Liver (tissue), 9 donors: ENCODE measurements around the gene MKNK2. TPM values are rescaled to one million over a fixed set of nuclear protein-coding genes. Genes with fewer than 3 reads are reported as not detected.
A peak's percentile ranks its signal among the peaks of the same experiment; 100 is the strongest.

ENCODE experiments used
- DNase-seq: peaks from one replicate; pipeline ENCODE4 v3.0.0-alpha.2; 2017; ENCODE audit warnings: low spot score
- H3K27ac ChIP-seq, 2 donors: one replicate each; pipeline ENCODE4 v1.7.0; 2013; ENCODE audit warnings: inconsistent platforms in 2 of 2, low read length in 2 of 2, control low read depth in 1 of 2, low read depth in 1 of 2, mild to moderate bottlenecking in 1 of 2
- H3K27me3 ChIP-seq, 4 donors: one replicate each; pipeline versions ENCODE4 v1.6.1 to v1.7.0; 2013; ENCODE audit warnings: low read length in 3 of 4, inconsistent platforms in 1 of 4, mild to moderate bottlenecking in 1 of 4, moderate library complexity in 1 of 4; ENCODE audit not compliant: control insufficient read depth in 4 of 4, insufficient read depth in 4 of 4
- H3K36me3 ChIP-seq, 4 donors: one replicate each; pipeline versions ENCODE4 v1.6.1 to v1.7.0; 2013; ENCODE audit warnings: low read length in 3 of 4, mild to moderate bottlenecking in 3 of 4, low read depth in 1 of 4, moderate library complexity in 1 of 4; ENCODE audit not compliant: control insufficient read depth in 4 of 4, insufficient read depth in 3 of 4
- H3K4me1 ChIP-seq, 4 donors: one replicate each; pipeline versions ENCODE4 v1.6.1 to v1.7.0; 2013; ENCODE audit warnings: low read length in 3 of 4, mild to moderate bottlenecking in 3 of 4, moderate library complexity in 1 of 4; ENCODE audit not compliant: control insufficient read depth in 4 of 4, insufficient read depth in 4 of 4
- H3K4me3 ChIP-seq, 3 donors: one replicate each; pipeline versions ENCODE4 v1.6.1 to v1.7.0; 2013; ENCODE audit warnings: low read length in 3 of 3, control low read depth in 1 of 3, low read depth in 1 of 3, mild to moderate bottlenecking in 1 of 3
- H3K9ac ChIP-seq, 2 donors: one replicate each; pipeline ENCODE4 v1.7.0; 2013; ENCODE audit warnings: low read length in 2 of 2, mild to moderate bottlenecking in 2 of 2, moderate library complexity in 2 of 2, control low read depth in 1 of 2, low read depth in 1 of 2
- H3K9me3 ChIP-seq, 4 donors: one replicate each; pipeline versions ENCODE4 v1.6.1 to v1.7.0; 2013; ENCODE audit warnings: low read length in 3 of 4; ENCODE audit not compliant: control insufficient read depth in 4 of 4
- EGR1 ChIP-seq, 2 donors: IDR thresholded peaks; 2 replicates each; pipeline ENCODE4 v1.6.1; 2016 to 2018; ENCODE audit warnings: antibody characterized with exemption in 2 of 2, low read depth in 2 of 2
- FOXA1 ChIP-seq: IDR thresholded peaks from 2 replicates; pipeline ENCODE4 v1.6.1; 2016; ENCODE audit warnings: antibody characterized with exemption
- FOXA2 ChIP-seq: IDR thresholded peaks from 2 replicates; pipeline ENCODE4 v1.6.1; 2016; ENCODE audit warnings: antibody characterized with exemption
- GABPA ChIP-seq, 2 donors: IDR thresholded peaks in 1 of 2; conservative IDR thresholded peaks in 1 of 2; 2 replicates each; pipeline ENCODE4 v1.6.1; 2016; ENCODE audit warnings: antibody characterized with exemption in 2 of 2, mild to moderate bottlenecking in 1 of 2, moderate library complexity in 1 of 2
- HNF4A ChIP-seq, 2 donors: conservative IDR thresholded peaks; 2 replicates each; pipeline ENCODE4 v1.6.1; 2016; ENCODE audit warnings: antibody characterized with exemption in 2 of 2, mild to moderate bottlenecking in 2 of 2
- HNF4G ChIP-seq: IDR thresholded peaks from 2 replicates; pipeline ENCODE4 v1.6.1; 2016; ENCODE audit warnings: antibody characterized with exemption
- JUND ChIP-seq, 2 donors: IDR thresholded peaks; 2 replicates each; pipeline ENCODE4 v1.6.1; 2016; ENCODE audit warnings: antibody characterized with exemption in 2 of 2
- NR2F2 ChIP-seq: IDR thresholded peaks from 2 replicates; pipeline ENCODE4 v1.6.1; 2016; ENCODE audit warnings: antibody characterized with exemption
- RAD21 ChIP-seq, 2 donors: IDR thresholded peaks; 2 replicates each; pipeline ENCODE4 v1.6.1; 2016; ENCODE audit warnings: antibody characterized with exemption in 2 of 2, mild to moderate bottlenecking in 2 of 2
- RXRA ChIP-seq, 2 donors: IDR thresholded peaks; 2 replicates each; pipeline ENCODE4 v1.6.1; 2017 to 2018; ENCODE audit warnings: antibody characterized with exemption in 2 of 2, mild to moderate bottlenecking in 1 of 2
- SP1 ChIP-seq: IDR thresholded peaks from 2 replicates; pipeline ENCODE4 v1.6.1; 2018; ENCODE audit warnings: antibody characterized with exemption, mild to moderate bottlenecking
- TAF1 ChIP-seq: conservative IDR thresholded peaks from 2 replicates; pipeline ENCODE4 v1.6.1; 2016; ENCODE audit warnings: antibody characterized with exemption, mild to moderate bottlenecking
- YY1 ChIP-seq: IDR thresholded peaks from 2 replicates; pipeline ENCODE4 v1.6.1; 2016; ENCODE audit warnings: antibody characterized with exemption, mild to moderate bottlenecking
- WGBS: extraction: QIAGEN DNeasy Blood & Tissue Kit; methylation state at CpG from one replicate; pipeline ENCODE4 v1.1.7; 2013; 5-methylcytosine and 5-hydroxymethylcytosine counted together
- polyA plus RNA-seq, 2 donors: library from polyadenylated mRNA; stranded (reverse) in 1 of 2; unstranded in 1 of 2; fragments of 200-250 nt in 1 of 2; fragments of >200 nt in 1 of 2; fragmentation: Nextera tagmentation in 1 of 2; extraction: Ambion mirVana in 1 of 2; gene quantifications; one replicate each; pipeline versions ENCODE4 v1.2.1 to v1.2.3, GENCODE V29; 2013 to 2015
- total RNA-seq, 2 donors: library from RNA; depleted of rRNA; stranded (reverse); fragments of >200 nt; gene quantifications; one replicate each; pipeline ENCODE4 v1.2.3, GENCODE V29; 2014
- TF ChIP-seq, protein P1 (sequence below): IDR thresholded peaks from 2 replicates; pipeline ENCODE4 v1.6.1; 2016; ENCODE audit warnings: antibody characterized with exemption
- TF ChIP-seq, protein P2 (sequence below): IDR thresholded peaks from 2 replicates; pipeline ENCODE4 v1.6.1; 2016; ENCODE audit warnings: antibody characterized with exemption
- TF ChIP-seq, protein P3 (sequence below): fragments of 150-350 bp; IDR thresholded peaks from 2 replicates; pipeline ENCODE4 v1.5.1; 2017; ENCODE audit warnings: improper control_type of control experiment, low read depth, low read length; ENCODE audit not compliant: missing input control
- TF ChIP-seq, protein P4 (sequence below): IDR thresholded peaks from 2 replicates; pipeline ENCODE4 v1.6.1; 2016; ENCODE audit warnings: antibody characterized with exemption, mild to moderate bottlenecking
- TF ChIP-seq, protein P5 (sequence below): IDR thresholded peaks from 2 replicates; pipeline ENCODE4 v1.6.1; 2016; ENCODE audit warnings: antibody characterized with exemption
- donor health status: healthy.
- donor health status: healthy.
- donor health status: healthy.
- donor health status: healthy.
- donor health status: healthy.

Gene MKNK2
- total and polyA plus RNA-seq, 4 donors, result 24.7 to 105 (median 46.4) TPM

DNA sequence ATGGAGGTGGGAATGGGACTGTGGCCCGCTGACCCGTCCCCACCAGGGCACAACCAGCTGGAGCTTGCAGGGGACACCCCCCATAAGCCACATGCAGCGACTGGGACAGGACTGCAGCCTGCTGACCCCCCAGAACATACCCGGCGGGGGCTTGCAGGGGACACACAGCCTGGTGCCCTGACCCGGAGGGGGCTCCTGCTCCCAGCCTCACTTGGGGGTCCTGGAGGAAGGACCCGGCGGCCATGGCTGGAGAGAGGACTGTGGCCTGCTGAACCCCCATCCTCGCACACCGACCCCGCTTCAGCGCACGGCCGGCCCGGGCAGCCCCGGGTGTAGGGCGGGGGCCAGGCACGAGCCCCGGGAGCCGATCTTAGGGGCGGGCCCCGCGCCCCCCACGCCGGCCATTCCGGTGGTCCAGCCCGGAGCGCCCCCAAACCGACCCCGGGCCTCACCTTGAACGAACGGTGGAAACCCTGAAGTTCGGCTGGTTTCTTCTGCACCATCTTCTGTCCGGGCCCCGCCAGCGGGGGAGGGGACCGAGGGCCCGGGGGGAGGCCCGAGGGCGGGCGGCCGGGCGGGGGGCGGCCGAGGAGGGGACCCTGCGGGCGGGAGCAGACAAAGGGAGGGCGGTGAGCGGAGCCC, 574 bp downstream of the MKNK2 start:
- no peak for DNase-seq
- peaks cover 40 to 69% (median 55%) of the 10 kb centered on the region in 4 donors for H3K4me1 ChIP-seq
- H3K27me3 ChIP-seq, result no peaks in the 10 kb centered on the region
- H3K9ac ChIP-seq, result peak overlapping the region; percentile 67 to 99
- H3K27ac ChIP-seq, result peak overlapping the region; percentile 95 to 99
- H3K4me3 ChIP-seq, result peak overlapping the region; percentile 81 to 91 (median 84)
- peaks cover 0 to 5% (median under 1%) of the 10 kb centered on the region in 4 donors for H3K36me3 ChIP-seq
- TF ChIP-seq, protein P1, sequence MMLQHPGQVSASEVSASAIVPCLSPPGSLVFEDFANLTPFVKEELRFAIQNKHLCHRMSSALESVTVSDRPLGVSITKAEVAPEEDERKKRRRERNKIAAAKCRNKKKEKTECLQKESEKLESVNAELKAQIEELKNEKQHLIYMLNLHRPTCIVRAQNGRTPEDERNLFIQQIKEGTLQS, result no peak
- TF ChIP-seq, protein P2, sequence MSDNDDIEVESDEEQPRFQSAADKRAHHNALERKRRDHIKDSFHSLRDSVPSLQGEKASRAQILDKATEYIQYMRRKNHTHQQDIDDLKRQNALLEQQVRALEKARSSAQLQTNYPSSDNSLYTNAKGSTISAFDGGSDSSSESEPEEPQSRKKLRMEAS, result no peak
- no peak for TF ChIP-seq SP1
- no peak for TF ChIP-seq EGR1 (IDR thresholded peaks at IDR 0.05; ENCODE audit: low read depth in 2 of 2)
- peak; percentile 3 for TF ChIP-seq TAF1
- TF ChIP-seq, protein P3, sequence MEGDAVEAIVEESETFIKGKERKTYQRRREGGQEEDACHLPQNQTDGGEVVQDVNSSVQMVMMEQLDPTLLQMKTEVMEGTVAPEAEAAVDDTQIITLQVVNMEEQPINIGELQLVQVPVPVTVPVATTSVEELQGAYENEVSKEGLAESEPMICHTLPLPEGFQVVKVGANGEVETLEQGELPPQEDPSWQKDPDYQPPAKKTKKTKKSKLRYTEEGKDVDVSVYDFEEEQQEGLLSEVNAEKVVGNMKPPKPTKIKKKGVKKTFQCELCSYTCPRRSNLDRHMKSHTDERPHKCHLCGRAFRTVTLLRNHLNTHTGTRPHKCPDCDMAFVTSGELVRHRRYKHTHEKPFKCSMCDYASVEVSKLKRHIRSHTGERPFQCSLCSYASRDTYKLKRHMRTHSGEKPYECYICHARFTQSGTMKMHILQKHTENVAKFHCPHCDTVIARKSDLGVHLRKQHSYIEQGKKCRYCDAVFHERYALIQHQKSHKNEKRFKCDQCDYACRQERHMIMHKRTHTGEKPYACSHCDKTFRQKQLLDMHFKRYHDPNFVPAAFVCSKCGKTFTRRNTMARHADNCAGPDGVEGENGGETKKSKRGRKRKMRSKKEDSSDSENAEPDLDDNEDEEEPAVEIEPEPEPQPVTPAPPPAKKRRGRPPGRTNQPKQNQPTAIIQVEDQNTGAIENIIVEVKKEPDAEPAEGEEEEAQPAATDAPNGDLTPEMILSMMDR, result no peak
- no peak for TF ChIP-seq HNF4G
- WGBS, result under 1% methylated on average over 49 of the region's 49 CpGs
- H3K9me3 ChIP-seq, result no peaks in the 10 kb centered on the region

DNA sequence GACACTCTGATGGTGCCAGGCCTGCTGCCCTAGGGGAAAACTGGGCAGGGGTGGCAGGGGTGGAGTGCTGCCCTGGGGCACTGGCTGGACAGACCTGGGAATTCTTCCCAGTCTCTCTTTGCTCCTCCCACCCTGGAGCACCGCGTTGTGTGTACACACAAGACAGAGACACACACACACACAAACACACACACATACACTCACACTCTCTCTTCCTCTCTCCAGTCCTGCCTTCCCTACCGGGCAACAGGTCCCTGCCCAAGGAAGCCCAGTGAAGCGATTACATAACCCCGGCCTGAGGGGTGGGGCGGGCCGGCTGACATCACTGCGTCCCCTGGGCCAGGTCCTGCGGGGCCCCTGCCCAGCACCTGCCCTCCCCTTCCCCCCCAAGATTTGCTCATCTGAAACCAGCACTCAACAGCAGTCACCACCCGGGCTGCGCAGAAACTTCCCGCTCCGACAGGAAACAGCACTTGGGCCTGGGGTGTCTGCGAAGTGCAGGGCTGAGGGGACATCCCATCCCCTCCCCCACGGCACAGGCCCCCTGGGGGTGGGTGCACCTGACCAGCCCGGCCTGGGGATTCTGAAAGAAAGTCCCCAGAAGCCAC, 1.2 kb downstream of the MKNK2 start:
- no peaks in the 10 kb centered on the region for H3K9me3 ChIP-seq
- H3K4me3 ChIP-seq, result peak overlapping the region; percentile 81 to 91 (median 84)
- WGBS, result under 1% methylated on average over 16 of the region's 16 CpGs
- TF ChIP-seq, protein P4, sequence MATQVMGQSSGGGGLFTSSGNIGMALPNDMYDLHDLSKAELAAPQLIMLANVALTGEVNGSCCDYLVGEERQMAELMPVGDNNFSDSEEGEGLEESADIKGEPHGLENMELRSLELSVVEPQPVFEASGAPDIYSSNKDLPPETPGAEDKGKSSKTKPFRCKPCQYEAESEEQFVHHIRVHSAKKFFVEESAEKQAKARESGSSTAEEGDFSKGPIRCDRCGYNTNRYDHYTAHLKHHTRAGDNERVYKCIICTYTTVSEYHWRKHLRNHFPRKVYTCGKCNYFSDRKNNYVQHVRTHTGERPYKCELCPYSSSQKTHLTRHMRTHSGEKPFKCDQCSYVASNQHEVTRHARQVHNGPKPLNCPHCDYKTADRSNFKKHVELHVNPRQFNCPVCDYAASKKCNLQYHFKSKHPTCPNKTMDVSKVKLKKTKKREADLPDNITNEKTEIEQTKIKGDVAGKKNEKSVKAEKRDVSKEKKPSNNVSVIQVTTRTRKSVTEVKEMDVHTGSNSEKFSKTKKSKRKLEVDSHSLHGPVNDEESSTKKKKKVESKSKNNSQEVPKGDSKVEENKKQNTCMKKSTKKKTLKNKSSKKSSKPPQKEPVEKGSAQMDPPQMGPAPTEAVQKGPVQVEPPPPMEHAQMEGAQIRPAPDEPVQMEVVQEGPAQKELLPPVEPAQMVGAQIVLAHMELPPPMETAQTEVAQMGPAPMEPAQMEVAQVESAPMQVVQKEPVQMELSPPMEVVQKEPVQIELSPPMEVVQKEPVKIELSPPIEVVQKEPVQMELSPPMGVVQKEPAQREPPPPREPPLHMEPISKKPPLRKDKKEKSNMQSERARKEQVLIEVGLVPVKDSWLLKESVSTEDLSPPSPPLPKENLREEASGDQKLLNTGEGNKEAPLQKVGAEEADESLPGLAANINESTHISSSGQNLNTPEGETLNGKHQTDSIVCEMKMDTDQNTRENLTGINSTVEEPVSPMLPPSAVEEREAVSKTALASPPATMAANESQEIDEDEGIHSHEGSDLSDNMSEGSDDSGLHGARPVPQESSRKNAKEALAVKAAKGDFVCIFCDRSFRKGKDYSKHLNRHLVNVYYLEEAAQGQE, result peak; percentile 81
- peak; percentile 88 for TF ChIP-seq FOXA2
- peak; percentile 41 to 61 for TF ChIP-seq RAD21 (IDR thresholded peaks at IDR 0.05)
- peak; percentile 69 to 82 for TF ChIP-seq HNF4A (conservative IDR thresholded peaks at IDR 0.05)
- TF ChIP-seq RXRA (IDR thresholded peaks at IDR 0.05), result peak; percentile 81 to 94
- TF ChIP-seq FOXA1, result peak; percentile 66
- peak in 1 of 2 donors; percentile 77 for TF ChIP-seq GABPA (IDR thresholded peaks at IDR 0.05 in 1 of 2, conservative IDR thresholded peaks at IDR 0.05 in 1 of 2)
- peak; percentile 58 to 93 for TF ChIP-seq JUND (IDR thresholded peaks at IDR 0.05)
- peak; percentile 82 for TF ChIP-seq YY1
- TF ChIP-seq, protein P5, sequence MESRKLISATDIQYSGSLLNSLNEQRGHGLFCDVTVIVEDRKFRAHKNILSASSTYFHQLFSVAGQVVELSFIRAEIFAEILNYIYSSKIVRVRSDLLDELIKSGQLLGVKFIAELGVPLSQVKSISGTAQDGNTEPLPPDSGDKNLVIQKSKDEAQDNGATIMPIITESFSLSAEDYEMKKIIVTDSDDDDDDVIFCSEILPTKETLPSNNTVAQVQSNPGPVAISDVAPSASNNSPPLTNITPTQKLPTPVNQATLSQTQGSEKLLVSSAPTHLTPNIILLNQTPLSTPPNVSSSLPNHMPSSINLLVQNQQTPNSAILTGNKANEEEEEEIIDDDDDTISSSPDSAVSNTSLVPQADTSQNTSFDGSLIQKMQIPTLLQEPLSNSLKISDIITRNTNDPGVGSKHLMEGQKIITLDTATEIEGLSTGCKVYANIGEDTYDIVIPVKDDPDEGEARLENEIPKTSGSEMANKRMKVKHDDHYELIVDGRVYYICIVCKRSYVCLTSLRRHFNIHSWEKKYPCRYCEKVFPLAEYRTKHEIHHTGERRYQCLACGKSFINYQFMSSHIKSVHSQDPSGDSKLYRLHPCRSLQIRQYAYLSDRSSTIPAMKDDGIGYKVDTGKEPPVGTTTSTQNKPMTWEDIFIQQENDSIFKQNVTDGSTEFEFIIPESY, result no peak
- TF ChIP-seq TAF1, result peak; percentile 95
- peak in 1 of 2 donors; percentile 77 for TF ChIP-seq EGR1 (IDR thresholded peaks at IDR 0.05; ENCODE audit: low read depth in 2 of 2)
- peak; percentile 21 for TF ChIP-seq NR2F2
- TF ChIP-seq, protein P3, result no peak
- no peak for TF ChIP-seq HNF4G
- TF ChIP-seq SP1, result peak; percentile 88
- TF ChIP-seq, protein P1, result peak; percentile 78
- TF ChIP-seq, protein P2, result peak; percentile 81
- H3K27ac ChIP-seq, result peak overlapping the region; percentile 95 to 99
- peaks cover 0 to 9% (median under 1%) of the 10 kb centered on the region in 4 donors for H3K36me3 ChIP-seq
- DNase-seq, result peak; percentile 83
- H3K9ac ChIP-seq, result peak overlapping the region; percentile 67 to 99
- no peaks in the 10 kb centered on the region for H3K27me3 ChIP-seq
- peaks cover 41 to 72% (median 61%) of the 10 kb centered on the region in 4 donors for H3K4me1 ChIP-seq
